A549 treated with DMSO at 1 μM for 4 hours (cell line): ENCODE data around the gene MRPL55. TPM values are rescaled to one million over a fixed set of nuclear protein-coding genes. Genes with fewer than 3 reads are reported as not detected.

Experiments
- total RNA-seq: library from RNA; stranded (reverse); fragments of 200-300 nt; extraction: Qiagen RNA extraction; gene quantifications from 5 replicates; pipeline ENCODE4 v1.2.3, GENCODE V29; 2022; ENCODE audit warnings: low read depth

MRPL55 gene
- 67.9 to 90.5 TPM (median 82.3 TPM) in 5 replicates for total RNA-seq

DNA sequence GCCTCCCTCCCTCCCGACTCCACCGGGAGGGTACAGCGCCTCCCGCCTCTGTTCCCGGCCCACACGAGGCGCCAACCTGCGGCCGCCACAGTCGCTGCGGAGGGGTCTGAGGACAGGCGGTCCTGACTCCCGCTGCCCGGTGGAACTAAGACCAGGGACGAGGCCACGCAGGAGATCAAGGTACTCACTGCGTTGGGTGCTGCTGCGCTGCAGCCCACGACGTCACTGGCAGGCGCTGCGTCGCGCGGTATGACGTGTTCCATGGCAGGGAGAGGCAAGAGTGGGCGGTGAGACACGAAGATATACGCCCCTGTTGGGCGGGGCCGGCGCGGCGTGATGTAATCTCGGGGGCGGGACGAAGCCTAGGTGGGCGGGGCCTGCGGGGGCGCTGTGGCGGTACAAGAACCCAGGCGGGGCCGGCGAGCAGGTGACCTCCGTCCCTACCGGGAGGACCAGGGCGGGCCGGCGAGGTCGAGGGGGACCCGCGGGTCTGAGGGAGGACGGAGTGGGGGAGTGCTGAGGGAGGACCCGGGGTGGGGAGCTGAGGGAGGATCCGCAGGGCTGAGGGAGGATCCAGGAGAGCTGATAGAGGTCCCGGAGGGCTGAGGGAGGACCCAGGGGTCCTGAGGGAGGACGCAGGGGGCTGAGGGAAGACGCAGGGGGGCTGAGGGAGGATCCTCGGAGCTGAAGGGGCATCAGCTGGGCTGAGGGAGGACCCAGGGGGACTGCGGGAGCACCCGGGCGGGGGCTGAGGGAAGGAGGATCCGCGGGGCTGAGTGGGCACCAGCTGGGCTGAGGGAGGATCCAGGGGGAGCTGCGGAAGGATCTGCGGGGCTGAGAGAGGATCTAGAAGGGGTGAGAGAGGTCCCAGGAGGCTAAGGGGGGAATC is at the start of gene MRPL55:
MRPL55 (minus strand) TSS at position 227 of the 889 bp plus-strand sequence. CDS start 1,039 bp downstream, outside the sequence.

DNA sequence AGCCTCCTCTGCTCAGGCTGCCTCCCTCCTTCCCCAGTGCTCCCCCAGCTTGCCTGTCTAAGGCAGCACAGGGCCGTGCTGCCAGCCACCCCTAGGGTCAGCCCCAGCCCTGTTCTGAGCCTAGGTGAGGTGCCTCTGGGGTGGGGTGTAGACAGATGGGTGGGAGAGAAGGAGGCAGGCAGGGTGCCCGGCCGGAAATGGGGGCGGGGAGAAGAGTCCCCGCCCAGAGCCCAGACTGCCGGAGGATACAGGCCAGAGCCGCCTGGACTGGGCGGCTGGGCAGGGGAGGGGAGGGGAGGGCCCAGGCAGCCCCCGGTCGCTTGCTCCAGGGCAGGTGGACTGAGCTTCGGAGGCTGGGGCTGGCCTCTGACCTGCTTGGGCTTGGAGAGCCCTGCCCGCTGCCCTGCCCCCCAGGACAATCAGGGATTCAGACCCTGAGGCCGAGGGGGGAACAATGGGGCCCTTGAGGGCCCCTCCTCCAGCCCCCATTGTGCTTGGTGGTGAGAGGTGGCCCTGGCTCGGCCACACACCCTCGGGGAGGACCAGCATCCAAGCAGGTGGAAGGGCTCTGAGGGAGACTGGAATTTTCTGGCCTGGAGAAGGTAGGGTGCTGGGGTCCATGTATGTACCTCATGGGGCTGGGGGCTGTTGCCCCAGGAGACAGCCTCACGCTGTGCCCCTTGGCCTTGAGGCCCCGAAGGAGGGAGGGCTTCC is 40.5 kb upstream of the MRPL55 start, which contains the start of gene GJC2:
GJC2 (plus strand) TSS at position 525 of the 714 bp plus-strand sequence. CDS start 7,829 bp downstream, outside the sequence.

DNA sequence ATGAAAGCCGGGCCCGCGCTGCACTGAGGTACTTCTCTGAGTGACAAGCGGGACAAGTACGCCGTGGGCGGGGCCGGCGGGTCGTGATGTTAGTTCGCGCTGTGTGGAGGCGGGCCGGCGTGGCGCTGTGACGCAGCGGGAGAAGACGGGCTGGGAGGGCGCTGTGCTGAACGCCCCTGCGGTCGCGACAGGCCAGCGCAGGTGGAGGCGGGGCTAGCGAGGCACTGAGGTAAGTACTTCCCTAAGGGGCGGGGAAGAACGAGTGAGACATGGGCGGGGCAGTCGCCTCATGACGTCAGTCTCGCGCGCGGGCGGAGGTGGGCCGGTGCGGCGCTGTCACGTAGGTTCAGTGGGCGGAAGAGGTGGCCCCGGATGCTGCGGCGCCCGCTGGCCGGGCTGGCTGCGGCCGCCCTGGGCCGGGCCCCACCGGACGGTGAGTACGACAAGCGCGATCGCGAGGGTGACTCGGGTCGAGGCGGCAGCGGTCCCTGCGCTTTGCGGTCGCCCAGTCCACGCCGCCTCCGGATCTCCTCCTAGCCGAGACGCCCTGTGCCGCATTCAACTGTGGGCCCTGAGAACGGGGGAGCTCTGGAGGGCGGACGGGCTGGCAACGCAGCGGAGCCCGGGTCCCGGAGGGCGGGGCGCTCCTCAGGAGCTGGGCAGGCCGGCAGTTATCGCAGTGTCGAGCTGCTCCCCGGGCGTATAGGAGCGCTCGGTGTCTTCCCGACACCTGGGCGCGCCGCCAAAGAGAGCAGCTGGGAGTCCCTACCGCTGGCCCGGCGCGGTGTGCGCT is 31.0 kb upstream of the MRPL55 start, which contains the start of gene GUK1:
GUK1 (plus strand) TSS at position 349 of the 793 bp plus-strand sequence; CDS start at position 373, 24 bp downstream.

DNA sequence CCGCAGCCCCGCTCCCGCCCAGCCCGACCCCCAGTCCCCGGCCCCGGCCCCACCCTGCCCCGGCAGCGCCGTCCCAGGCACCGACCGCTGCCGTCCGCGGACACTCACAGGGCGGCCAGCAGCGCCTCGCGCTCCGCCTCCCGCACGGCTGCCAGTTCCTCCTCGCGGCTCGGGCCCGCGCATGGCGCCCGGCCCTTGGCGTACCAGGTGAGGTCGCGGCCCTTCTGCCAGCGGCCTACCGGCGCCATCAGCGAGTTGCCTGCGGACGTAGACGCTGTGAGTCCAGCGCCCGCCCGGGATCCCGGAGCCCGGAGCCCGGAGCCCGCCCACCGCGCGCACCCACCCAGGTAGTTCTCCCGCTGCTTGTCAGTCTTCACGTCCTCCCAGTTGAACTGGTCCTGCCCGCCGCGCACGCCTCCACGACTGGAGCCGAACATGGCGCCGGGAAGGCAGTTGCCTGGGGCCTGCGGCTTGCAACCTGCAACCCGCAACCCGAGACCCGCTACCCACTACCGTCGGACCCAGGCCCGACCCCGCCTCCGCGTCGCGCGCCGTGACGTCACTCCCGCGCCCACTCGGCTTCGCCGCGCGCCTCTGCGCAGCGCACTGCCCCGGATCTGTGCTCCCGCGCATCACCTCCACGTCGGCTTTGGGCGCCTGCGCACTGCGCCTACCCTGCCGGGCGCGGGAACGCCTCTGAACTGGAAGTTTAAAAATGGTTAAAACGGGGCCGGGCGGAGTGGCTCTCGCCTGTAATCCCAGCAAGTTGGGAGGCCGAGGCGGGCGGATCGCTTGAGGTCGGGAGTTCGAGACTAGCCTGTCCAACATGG is 6.1 kb downstream of the MRPL55 start, which contains the start of gene C1orf35:
C1orf35 (minus strand) TSS at position 535 of the 830 bp plus-strand sequence; CDS start at position 437, 98 bp downstream.

DNA sequence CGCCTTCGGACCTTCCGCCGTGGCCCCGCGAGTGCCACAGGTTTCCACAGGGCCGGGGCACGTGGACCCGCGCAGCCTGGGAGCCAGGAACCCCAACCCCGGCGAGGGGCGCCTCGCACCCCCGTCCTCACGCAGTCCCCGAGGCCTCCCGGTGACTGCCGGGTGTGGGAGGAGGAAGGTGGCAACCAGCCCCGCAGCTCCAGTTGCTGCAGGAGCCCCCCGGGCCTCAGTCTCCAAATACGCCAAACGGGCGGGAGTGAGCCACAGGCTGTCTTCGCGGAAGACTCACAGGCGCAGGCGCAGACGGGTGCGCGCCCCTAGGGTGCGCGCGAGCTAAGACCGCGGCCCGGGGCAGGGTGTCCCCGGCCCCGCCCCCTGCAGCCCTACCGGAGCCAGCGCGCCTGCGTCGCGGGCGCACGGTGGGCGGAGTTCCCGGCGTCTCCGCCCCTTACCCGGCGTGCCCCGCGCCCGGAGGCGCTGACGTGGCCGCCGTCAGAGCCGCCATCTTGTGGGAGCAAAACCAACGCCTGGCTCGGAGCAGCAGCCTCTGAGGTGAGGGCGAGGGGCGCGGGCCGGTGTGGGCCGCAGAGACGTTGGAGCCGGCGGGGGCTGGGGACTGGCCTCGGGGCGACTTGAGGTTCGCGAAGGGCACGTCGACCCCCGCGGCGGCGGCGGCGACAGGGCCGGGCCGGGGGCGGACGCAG is 26.7 kb downstream of the MRPL55 start, which contains the start of gene ARF1:
ARF1 (plus strand) TSS at position 495 of the 704 bp plus-strand sequence. CDS start 14,407 bp downstream, outside the sequence.

Other genes starting within 250 kb of the MRPL55 start
- gene WNT9A, start 161.4 kb downstream of the MRPL55 start, total RNA-seq, result 6.6 to 8.9 TPM (median 8.0 TPM) in 5 replicates
- 0.02 to 0.05 TPM in 2 of 5 replicates, not detected in the others for gene WNT3A, start 102.3 kb downstream of the MRPL55 start, total RNA-seq
- gene ARF1, start 26.6 kb downstream of the MRPL55 start, total RNA-seq, result 376 to 456 TPM (median 431 TPM) in 5 replicates
- gene C1orf35, start 6.0 kb downstream of the MRPL55 start, total RNA-seq, result 26.5 to 37.1 TPM (median 34.0 TPM) in 5 replicates
- 114 to 152 TPM (median 129 TPM) in 5 replicates for gene GUK1, start 31.0 kb upstream of the MRPL55 start, total RNA-seq
- 0.28 to 0.42 TPM (median 0.39 TPM) in 5 replicates for gene GJC2, start 40.6 kb upstream of the MRPL55 start, total RNA-seq
- gene IBA57, start 56.5 kb upstream of the MRPL55 start, total RNA-seq, result 4.9 to 7.5 TPM (median 5.7 TPM) in 5 replicates
- gene OBSCN, start 98.7 kb upstream of the MRPL55 start, total RNA-seq, result 3.9 to 6.4 TPM (median 5.8 TPM) in 5 replicates